ENCODE measurements around the gene PADI1.
A peak's percentile ranks its signal among the peaks of the same experiment; 100 is the strongest.

The PADI1 gene

DNA sequence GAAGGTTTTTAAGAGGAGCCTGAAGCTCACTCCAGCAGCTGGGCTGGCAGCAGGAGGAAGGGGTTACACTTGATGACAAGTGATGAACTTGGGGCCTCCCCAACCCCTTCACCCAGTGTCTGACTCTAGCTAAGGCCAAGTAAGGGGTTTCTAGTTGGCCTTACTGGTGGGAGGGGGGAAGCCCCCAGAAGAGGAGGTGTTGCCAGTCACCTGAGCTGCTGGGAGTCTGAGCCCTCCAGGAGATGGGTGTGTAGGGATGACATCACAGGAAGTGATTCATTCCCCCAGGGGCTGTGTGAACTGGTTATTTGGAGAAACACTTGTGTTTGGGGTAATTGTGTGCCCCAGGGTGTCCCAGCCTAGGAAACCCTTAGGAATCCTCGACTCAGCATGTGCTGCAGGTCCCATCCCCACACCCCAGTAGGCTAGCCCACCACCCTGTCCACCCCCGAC, 3.1 kb downstream of the PADI1 start (continued):
- TF ChIP-seq, protein P1, sequence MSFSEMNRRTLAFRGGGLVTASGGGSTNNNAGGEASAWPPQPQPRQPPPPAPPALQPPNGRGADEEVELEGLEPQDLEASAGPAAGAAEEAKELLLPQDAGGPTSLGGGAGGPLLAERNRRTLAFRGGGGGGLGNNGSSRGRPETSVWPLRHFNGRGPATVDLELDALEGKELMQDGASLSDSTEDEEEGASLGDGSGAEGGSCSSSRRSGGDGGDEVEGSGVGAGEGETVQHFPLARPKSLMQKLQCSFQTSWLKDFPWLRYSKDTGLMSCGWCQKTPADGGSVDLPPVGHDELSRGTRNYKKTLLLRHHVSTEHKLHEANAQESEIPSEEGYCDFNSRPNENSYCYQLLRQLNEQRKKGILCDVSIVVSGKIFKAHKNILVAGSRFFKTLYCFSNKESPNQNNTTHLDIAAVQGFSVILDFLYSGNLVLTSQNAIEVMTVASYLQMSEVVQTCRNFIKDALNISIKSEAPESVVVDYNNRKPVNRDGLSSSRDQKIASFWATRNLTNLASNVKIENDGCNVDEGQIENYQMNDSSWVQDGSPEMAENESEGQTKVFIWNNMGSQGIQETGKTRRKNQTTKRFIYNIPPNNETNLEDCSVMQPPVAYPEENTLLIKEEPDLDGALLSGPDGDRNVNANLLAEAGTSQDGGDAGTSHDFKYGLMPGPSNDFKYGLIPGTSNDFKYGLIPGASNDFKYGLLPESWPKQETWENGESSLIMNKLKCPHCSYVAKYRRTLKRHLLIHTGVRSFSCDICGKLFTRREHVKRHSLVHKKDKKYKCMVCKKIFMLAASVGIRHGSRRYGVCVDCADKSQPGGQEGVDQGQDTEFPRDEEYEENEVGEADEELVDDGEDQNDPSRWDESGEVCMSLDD (tag by site-specific recombination; IDR thresholded peaks at IDR 0.05): peak; percentile 62; the same call in 1 of the 2 replicates
- TF ChIP-seq KLF16 (tag by site-specific recombination; IDR thresholded peaks at IDR 0.05) (peak; percentile 78; the same call in 1 of the 2 replicates), ZNF843 (tag by site-specific recombination; IDR thresholded peaks at IDR 0.05) (peak; percentile 40; the same call in 1 of the 2 replicates), ZNF621 (tag by site-specific recombination; IDR thresholded peaks at IDR 0.05) (no peak), ZNF248 (tag by site-specific recombination; IDR thresholded peaks at IDR 0.05) (no peak), ZNF175 (tag by site-specific recombination; IDR thresholded peaks at IDR 0.05) (no peak), ZNF37A (tag by site-specific recombination; IDR thresholded peaks at IDR 0.05) (no peak), ZFP69B (tag by site-specific recombination; IDR thresholded peaks at IDR 0.05) (peak; percentile 54; the same call in 1 of the 2 replicates), ZBTB48 (tag by site-specific recombination; IDR thresholded peaks at IDR 0.05) (peak; percentile 93), ZNF121 (tag by site-specific recombination; IDR thresholded peaks at IDR 0.05) (no peak), MZF1 (tag by site-specific recombination; IDR thresholded peaks at IDR 0.05; ENCODE audit: borderline replicate concordance) (no peak), SP3 (tag by site-specific recombination; IDR thresholded peaks at IDR 0.05) (0 out of 2 replicates have a peak, but pooled peaks have one; percentile 25)
- TF ChIP-seq, protein P2, sequence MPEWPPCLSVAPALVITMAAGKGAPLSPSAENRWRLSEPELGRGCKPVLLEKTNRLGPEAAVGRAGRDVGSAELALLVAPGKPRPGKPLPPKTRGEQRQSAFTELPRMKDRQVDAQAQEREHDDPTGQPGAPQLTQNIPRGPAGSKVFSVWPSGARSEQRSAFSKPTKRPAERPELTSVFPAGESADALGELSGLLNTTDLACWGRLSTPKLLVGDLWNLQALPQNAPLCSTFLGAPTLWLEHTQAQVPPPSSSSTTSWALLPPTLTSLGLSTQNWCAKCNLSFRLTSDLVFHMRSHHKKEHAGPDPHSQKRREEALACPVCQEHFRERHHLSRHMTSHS (tag by site-specific recombination; IDR thresholded peaks at IDR 0.05): no peak
- TF ChIP-seq, protein P3, sequence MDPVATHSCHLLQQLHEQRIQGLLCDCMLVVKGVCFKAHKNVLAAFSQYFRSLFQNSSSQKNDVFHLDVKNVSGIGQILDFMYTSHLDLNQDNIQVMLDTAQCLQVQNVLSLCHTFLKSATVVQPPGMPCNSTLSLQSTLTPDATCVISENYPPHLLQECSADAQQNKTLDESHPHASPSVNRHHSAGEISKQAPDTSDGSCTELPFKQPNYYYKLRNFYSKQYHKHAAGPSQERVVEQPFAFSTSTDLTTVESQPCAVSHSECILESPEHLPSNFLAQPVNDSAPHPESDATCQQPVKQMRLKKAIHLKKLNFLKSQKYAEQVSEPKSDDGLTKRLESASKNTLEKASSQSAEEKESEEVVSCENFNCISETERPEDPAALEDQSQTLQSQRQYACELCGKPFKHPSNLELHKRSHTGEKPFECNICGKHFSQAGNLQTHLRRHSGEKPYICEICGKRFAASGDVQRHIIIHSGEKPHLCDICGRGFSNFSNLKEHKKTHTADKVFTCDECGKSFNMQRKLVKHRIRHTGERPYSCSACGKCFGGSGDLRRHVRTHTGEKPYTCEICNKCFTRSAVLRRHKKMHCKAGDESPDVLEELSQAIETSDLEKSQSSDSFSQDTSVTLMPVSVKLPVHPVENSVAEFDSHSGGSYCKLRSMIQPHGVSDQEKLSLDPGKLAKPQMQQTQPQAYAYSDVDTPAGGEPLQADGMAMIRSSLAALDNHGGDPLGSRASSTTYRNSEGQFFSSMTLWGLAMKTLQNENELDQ (tag by site-specific recombination; IDR thresholded peaks at IDR 0.05; ENCODE audit: low read depth): no peak
- TF ChIP-seq, protein P4, sequence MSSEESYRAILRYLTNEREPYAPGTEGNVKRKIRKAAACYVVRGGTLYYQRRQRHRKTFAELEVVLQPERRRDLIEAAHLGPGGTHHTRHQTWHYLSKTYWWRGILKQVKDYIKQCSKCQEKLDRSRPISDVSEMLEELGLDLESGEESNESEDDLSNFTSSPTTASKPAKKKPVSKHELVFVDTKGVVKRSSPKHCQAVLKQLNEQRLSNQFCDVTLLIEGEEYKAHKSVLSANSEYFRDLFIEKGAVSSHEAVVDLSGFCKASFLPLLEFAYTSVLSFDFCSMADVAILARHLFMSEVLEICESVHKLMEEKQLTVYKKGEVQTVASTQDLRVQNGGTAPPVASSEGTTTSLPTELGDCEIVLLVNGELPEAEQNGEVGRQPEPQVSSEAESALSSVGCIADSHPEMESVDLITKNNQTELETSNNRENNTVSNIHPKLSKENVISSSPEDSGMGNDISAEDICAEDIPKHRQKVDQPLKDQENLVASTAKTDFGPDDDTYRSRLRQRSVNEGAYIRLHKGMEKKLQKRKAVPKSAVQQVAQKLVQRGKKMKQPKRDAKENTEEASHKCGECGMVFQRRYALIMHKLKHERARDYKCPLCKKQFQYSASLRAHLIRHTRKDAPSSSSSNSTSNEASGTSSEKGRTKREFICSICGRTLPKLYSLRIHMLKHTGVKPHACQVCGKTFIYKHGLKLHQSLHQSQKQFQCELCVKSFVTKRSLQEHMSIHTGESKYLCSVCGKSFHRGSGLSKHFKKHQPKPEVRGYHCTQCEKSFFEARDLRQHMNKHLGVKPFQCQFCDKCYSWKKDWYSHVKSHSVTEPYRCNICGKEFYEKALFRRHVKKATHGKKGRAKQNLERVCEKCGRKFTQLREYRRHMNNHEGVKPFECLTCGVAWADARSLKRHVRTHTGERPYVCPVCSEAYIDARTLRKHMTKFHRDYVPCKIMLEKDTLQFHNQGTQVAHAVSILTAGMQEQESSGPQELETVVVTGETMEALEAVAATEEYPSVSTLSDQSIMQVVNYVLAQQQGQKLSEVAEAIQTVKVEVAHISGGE (tag by site-specific recombination; conservative IDR thresholded peaks at IDR 0.05; ENCODE audit: low read depth): no peak
- TF ChIP-seq, protein P5, sequence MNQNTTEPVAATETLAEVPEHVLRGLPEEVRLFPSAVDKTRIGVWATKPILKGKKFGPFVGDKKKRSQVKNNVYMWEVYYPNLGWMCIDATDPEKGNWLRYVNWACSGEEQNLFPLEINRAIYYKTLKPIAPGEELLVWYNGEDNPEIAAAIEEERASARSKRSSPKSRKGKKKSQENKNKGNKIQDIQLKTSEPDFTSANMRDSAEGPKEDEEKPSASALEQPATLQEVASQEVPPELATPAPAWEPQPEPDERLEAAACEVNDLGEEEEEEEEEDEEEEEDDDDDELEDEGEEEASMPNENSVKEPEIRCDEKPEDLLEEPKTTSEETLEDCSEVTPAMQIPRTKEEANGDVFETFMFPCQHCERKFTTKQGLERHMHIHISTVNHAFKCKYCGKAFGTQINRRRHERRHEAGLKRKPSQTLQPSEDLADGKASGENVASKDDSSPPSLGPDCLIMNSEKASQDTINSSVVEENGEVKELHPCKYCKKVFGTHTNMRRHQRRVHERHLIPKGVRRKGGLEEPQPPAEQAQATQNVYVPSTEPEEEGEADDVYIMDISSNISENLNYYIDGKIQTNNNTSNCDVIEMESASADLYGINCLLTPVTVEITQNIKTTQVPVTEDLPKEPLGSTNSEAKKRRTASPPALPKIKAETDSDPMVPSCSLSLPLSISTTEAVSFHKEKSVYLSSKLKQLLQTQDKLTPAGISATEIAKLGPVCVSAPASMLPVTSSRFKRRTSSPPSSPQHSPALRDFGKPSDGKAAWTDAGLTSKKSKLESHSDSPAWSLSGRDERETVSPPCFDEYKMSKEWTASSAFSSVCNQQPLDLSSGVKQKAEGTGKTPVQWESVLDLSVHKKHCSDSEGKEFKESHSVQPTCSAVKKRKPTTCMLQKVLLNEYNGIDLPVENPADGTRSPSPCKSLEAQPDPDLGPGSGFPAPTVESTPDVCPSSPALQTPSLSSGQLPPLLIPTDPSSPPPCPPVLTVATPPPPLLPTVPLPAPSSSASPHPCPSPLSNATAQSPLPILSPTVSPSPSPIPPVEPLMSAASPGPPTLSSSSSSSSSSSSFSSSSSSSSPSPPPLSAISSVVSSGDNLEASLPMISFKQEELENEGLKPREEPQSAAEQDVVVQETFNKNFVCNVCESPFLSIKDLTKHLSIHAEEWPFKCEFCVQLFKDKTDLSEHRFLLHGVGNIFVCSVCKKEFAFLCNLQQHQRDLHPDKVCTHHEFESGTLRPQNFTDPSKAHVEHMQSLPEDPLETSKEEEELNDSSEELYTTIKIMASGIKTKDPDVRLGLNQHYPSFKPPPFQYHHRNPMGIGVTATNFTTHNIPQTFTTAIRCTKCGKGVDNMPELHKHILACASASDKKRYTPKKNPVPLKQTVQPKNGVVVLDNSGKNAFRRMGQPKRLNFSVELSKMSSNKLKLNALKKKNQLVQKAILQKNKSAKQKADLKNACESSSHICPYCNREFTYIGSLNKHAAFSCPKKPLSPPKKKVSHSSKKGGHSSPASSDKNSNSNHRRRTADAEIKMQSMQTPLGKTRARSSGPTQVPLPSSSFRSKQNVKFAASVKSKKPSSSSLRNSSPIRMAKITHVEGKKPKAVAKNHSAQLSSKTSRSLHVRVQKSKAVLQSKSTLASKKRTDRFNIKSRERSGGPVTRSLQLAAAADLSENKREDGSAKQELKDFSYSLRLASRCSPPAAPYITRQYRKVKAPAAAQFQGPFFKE (tag by site-specific recombination; IDR thresholded peaks at IDR 0.05; ENCODE audit: borderline replicate concordance): no peak
- TF ChIP-seq, protein P6, sequence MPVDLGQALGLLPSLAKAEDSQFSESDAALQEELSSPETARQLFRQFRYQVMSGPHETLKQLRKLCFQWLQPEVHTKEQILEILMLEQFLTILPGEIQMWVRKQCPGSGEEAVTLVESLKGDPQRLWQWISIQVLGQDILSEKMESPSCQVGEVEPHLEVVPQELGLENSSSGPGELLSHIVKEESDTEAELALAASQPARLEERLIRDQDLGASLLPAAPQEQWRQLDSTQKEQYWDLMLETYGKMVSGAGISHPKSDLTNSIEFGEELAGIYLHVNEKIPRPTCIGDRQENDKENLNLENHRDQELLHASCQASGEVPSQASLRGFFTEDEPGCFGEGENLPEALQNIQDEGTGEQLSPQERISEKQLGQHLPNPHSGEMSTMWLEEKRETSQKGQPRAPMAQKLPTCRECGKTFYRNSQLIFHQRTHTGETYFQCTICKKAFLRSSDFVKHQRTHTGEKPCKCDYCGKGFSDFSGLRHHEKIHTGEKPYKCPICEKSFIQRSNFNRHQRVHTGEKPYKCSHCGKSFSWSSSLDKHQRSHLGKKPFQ (tag by site-specific recombination; IDR thresholded peaks at IDR 0.05): peak; percentile 99
- TF ChIP-seq, protein P7, sequence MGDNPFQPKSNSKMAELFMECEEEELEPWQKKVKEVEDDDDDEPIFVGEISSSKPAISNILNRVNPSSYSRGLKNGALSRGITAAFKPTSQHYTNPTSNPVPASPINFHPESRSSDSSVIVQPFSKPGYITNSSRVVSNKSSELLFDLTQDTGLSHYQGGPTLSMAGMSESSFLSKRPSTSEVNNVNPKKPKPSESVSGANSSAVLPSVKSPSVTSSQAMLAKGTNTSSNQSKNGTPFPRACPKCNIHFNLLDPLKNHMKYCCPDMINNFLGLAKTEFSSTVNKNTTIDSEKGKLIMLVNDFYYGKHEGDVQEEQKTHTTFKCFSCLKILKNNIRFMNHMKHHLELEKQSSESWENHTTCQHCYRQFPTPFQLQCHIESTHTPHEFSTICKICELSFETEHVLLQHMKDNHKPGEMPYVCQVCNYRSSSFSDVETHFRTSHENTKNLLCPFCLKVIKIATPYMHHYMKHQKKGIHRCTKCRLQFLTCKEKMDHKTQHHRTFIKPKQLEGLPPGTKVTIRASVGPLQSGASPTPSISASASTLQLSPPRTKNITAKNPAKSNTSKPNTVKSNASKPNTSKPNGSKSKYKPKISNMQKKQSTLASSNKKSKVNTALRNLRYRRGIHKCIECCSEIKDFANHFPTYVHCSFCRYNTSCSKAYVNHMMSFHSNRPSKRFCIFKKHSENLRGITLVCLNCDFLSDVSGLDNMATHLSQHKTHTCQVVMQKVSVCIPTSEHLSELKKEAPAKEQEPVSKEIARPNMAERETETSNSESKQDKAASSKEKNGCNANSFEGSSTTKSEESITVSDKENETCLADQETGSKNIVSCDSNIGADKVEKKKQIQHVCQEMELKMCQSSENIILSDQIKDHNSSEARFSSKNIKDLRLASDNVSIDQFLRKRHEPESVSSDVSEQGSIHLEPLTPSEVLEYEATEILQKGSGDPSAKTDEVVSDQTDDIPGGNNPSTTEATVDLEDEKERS (tag by site-specific recombination; IDR thresholded peaks at IDR 0.05): no peak

All from HEK293 (cell line).